ENCODE results near the gene CLMN. TPM values are rescaled to one million over a fixed set of nuclear protein-coding genes. Genes with fewer than 3 reads are reported as not detected.
A peak's percentile ranks its signal among the peaks of the same experiment; 100 is the strongest.

The CLMN gene
- total RNA-seq, 1 donor from 2014 or later, result 7.7 TPM

DNA sequence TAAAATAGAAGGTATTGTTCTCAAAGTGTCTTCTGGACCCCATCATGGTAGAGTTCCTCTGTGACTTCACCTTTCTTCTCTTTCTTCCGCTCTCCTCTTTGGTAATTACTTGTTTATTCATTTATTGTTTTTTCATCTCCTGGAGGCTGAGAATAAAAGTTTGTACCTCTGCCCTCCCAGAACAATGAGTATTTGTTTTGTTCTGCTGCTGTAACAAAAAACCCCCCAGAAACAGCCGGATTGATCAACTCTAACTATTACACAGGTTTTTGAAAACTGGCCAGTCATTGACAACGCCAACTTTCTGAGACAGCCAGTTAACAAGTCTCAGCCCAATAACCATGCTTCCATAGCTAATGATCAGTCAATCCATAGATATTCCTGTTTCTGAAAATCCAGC, 154.2 kb downstream of the CLMN start:
- no peak overlapping the region for H3K4me3 Mint-ChIP-seq

GRCh38 chr14:95164506-95164905, 155.2 kb downstream of the CLMN start:
- no peak for DNase-seq (ENCODE audit: low read depth, low spot score)
- Mint-ChIP-seq H3K27me3 (ENCODE audit: low read depth) (no peaks in the 10 kb centered on the region), H3K4me3 (no peak overlapping the region), H3K4me1 (peaks cover 11% of the 10 kb centered on the region), H3K27ac (ENCODE audit: unreplicated experiment) (no peak overlapping the region), H3K36me3 (ENCODE audit: low read depth) (peaks cover 8% of the 10 kb centered on the region), H3K9me3 (peaks cover 11% of the 10 kb centered on the region)
- TF ChIP-seq, protein P1, sequence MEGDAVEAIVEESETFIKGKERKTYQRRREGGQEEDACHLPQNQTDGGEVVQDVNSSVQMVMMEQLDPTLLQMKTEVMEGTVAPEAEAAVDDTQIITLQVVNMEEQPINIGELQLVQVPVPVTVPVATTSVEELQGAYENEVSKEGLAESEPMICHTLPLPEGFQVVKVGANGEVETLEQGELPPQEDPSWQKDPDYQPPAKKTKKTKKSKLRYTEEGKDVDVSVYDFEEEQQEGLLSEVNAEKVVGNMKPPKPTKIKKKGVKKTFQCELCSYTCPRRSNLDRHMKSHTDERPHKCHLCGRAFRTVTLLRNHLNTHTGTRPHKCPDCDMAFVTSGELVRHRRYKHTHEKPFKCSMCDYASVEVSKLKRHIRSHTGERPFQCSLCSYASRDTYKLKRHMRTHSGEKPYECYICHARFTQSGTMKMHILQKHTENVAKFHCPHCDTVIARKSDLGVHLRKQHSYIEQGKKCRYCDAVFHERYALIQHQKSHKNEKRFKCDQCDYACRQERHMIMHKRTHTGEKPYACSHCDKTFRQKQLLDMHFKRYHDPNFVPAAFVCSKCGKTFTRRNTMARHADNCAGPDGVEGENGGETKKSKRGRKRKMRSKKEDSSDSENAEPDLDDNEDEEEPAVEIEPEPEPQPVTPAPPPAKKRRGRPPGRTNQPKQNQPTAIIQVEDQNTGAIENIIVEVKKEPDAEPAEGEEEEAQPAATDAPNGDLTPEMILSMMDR (conservative IDR thresholded peaks at IDR 0.05), result no peak

More for the DNA sequence above, 154.2 kb downstream of the CLMN start:
- Mint-ChIP-seq H3K27ac (ENCODE audit: unreplicated experiment) (no peak overlapping the region), H3K36me3 (ENCODE audit: low read depth) (peaks cover 8% of the 10 kb centered on the region), H3K9me3 (peaks cover 11% of the 10 kb centered on the region), H3K27me3 (ENCODE audit: low read depth) (no peaks in the 10 kb centered on the region), H3K4me1 (peaks cover 11% of the 10 kb centered on the region)
- DNase-seq (ENCODE audit: low read depth, low spot score), result no peak
- TF ChIP-seq, protein P1 (conservative IDR thresholded peaks at IDR 0.05), result no peak

GRCh38 chr14:95163666-95164065, 156.0 kb downstream of the CLMN start:
- H3K4me1 Mint-ChIP-seq, result peaks cover 11% of the 10 kb centered on the region
- peaks cover 11% of the 10 kb centered on the region for H3K9me3 Mint-ChIP-seq
- no peak overlapping the region for H3K27ac Mint-ChIP-seq (ENCODE audit: unreplicated experiment)
- H3K4me3 Mint-ChIP-seq, result no peak overlapping the region
- H3K27me3 Mint-ChIP-seq (ENCODE audit: low read depth), result no peaks in the 10 kb centered on the region
- DNase-seq (ENCODE audit: low read depth, low spot score), result no peak
- peaks cover 8% of the 10 kb centered on the region for H3K36me3 Mint-ChIP-seq (ENCODE audit: low read depth)
- TF ChIP-seq, protein P1 (conservative IDR thresholded peaks at IDR 0.05), result no peak

- H3K36me3 Mint-ChIP-seq (ENCODE audit: low read depth), result peaks cover 8% of the 10 kb centered on the region
- H3K4me1 Mint-ChIP-seq, result peaks cover 12% of the 10 kb centered on the region
- no peak overlapping the region for H3K27ac Mint-ChIP-seq (ENCODE audit: unreplicated experiment)
- DNase-seq (ENCODE audit: low read depth, low spot score), result no peak
- H3K27me3 Mint-ChIP-seq (ENCODE audit: low read depth), result no peaks in the 10 kb centered on the region
- peaks cover 11% of the 10 kb centered on the region for H3K9me3 Mint-ChIP-seq
- H3K4me3 Mint-ChIP-seq, result no peak overlapping the region
- TF ChIP-seq, protein P1 (conservative IDR thresholded peaks at IDR 0.05), result no peak
Observed at GRCh38 chr14:95163132-95163531, 156.6 kb downstream of the CLMN start.

DNA sequence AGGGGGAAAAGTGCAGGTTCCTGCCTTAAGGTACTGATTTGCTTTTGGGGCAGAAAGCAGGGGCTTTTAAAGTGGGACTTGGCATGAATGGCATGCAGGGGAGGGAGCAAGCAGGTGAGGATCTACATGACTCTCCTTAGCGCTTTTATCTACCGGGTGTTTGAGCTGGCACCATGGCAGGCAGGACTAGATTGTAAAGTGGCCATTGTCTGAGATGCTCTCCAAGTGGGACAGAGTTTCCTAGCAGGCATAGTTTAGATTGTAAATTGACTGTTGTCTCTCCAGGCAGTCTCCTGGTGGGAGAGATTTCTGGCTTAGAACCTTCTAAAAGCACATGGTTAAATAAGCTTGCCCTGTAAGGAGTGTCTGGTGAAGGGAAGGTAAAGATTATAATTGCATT, 157.1 kb downstream of the CLMN start:
- no peak for DNase-seq (ENCODE audit: low read depth, low spot score)
- TF ChIP-seq, protein P1 (conservative IDR thresholded peaks at IDR 0.05), result no peak
- peak overlapping the region; percentile 13 for H3K4me3 Mint-ChIP-seq

More for the DNA sequence above, 157.1 kb downstream of the CLMN start:
- H3K4me1 Mint-ChIP-seq, result peaks cover 17% of the 10 kb centered on the region
- H3K27me3 Mint-ChIP-seq (ENCODE audit: low read depth), result no peaks in the 10 kb centered on the region
- H3K27ac Mint-ChIP-seq (ENCODE audit: unreplicated experiment), result peak overlapping the region; percentile 3
- H3K9me3 Mint-ChIP-seq, result peaks cover 9% of the 10 kb centered on the region
- peaks cover 8% of the 10 kb centered on the region for H3K36me3 Mint-ChIP-seq (ENCODE audit: low read depth)
